Cardiac fibroblast (primary cell): ENCODE data around the gene TMEM107.

Experiments used
- DNase-seq, 2 donors: peaks; one replicate each; pipeline versions ENCODE4 v3.0.0 to v3.0.0-alpha.2; 2010; ENCODE audit warnings: low read depth in 2 of 2
- H3K4me3 ChIP-seq, 2 donors: replicated peaks in 1 of 2; 1 replicate in 1 of 2; 2 replicates in 1 of 2; pipeline ENCODE4 v1.5.1; 2011; ENCODE audit warnings: low read depth in 2 of 2, low read length in 2 of 2, mild to moderate bottlenecking in 2 of 2, moderate library complexity in 1 of 2
- CTCF ChIP-seq: IDR thresholded peaks from one replicate; pipeline ENCODE4 v1.5.1; 2011; ENCODE audit warnings: low read depth, mild to moderate bottlenecking, low read length, inconsistent platforms

The TMEM107 gene

GRCh38 chr17:8137645-8138373 lies 38.4 kb downstream of the TMEM107 start:
- TF ChIP-seq CTCF = no peak
- DNase-seq = no peak
- H3K4me3 ChIP-seq = peak overlapping the region in 1 of 2 donors; percentile 34

GRCh38 chr17:8133941-8134340 lies 42.2 kb downstream of the TMEM107 start:
- no peak overlapping the region for H3K4me3 ChIP-seq
- TF ChIP-seq CTCF = no peak
- DNase-seq = no peak

GRCh38 chr17:8133399-8133798 lies 42.8 kb downstream of the TMEM107 start:
- TF ChIP-seq CTCF = no peak
- no peak overlapping the region for H3K4me3 ChIP-seq
- DNase-seq = no peak

GRCh38 chr17:8131844-8132441 lies 44.2 kb downstream of the TMEM107 start:
- no peak for TF ChIP-seq CTCF
- DNase-seq = no peak

GRCh38 chr17:8128125-8128784 lies 47.9 kb downstream of the TMEM107 start:
- no peak for TF ChIP-seq CTCF
- no peak for DNase-seq
- no peak overlapping the region for H3K4me3 ChIP-seq

More at GRCh38 chr17:8131844-8132441, 44.2 kb downstream of the TMEM107 start:
- H3K4me3 ChIP-seq = no peak overlapping the region

GRCh38 chr17:8126491-8127066 lies 49.6 kb downstream of the TMEM107 start:
- DNase-seq = peak; percentile 37 to 42
- peak overlapping the region; percentile 67 to 68 for H3K4me3 ChIP-seq
- TF ChIP-seq CTCF = no peak
